ENCODE data around the gene KCNK5. TPM values are rescaled to one million over a fixed set of nuclear protein-coding genes. Genes with fewer than 3 reads are reported as not detected.

KCNK5 gene
- polyA plus RNA-seq, 3 donors, result 0.09 TPM; not detected in 2

- intact Hi-C loops (cut with micrococcal nuclease), result no loop called here
- H3K4me1 ChIP-seq (ENCODE audit: control insufficient read depth in 1 of 2, insufficient read depth in 2 of 2, low read length in 2 of 2), result no peaks in the 10 kb centered on the region
- 67% methylated on average over 3 of the region's 4 CpGs for WGBS (ENCODE audit: insufficient coverage)
- no peak overlapping the region for H3K4me3 ChIP-seq (replicated peaks in 1 of 3; ENCODE audit: low read depth in 2 of 3, low read length in 3 of 3)
- H3K27me3 Mint-ChIP-seq (ENCODE audit: low read depth in 3 of 3), result peaks cover 3 to 6% (median 4%) of the 10 kb centered on the region in 3 donors
- peaks cover 0 to 3% (median 0%) of the 10 kb centered on the region in 7 donors for H3K9me3 Mint-ChIP-seq
- H3K27ac ChIP-seq (ENCODE audit: low read depth in 1 of 2, low read length in 2 of 2), result no peak overlapping the region
- no peaks in the 10 kb centered on the region for H3K27me3 ChIP-seq (ENCODE audit: control insufficient read depth in 2 of 2, insufficient read depth in 2 of 2, low read length in 2 of 2)
- H3K4me2 ChIP-seq (replicated peaks; ENCODE audit: extremely low read depth, low read length, poor library complexity, severe bottlenecking), result no peak overlapping the region
- H3K9ac ChIP-seq (ENCODE audit: insufficient read depth, low read length, poor library complexity, severe bottlenecking), result no peak overlapping the region
- H3K4me3 Mint-ChIP-seq, result no peak overlapping the region
- no peaks in the 10 kb centered on the region for H3K4me1 Mint-ChIP-seq
- TF ChIP-seq CTCF (IDR thresholded peaks at IDR 0.05), result no peak
- no peak for DNase-seq
- H3K79me2 ChIP-seq (ENCODE audit: insufficient read depth, low read length), result no peaks in the 10 kb centered on the region
- H4K20me1 ChIP-seq (ENCODE audit: insufficient read depth, low read length), result no peaks in the 10 kb centered on the region
- no peaks in the 10 kb centered on the region for H3K36me3 ChIP-seq (replicated peaks in 1 of 2; ENCODE audit: control insufficient read depth in 1 of 2, insufficient read depth in 2 of 2, low read length in 2 of 2)
- no peaks in the 10 kb centered on the region for H3K9me3 ChIP-seq (replicated peaks in 1 of 2; ENCODE audit: control insufficient read depth in 1 of 2, insufficient read depth in 1 of 2, low read length in 2 of 2)
- H3K36me3 Mint-ChIP-seq, result no peaks in the 10 kb centered on the region
- H3K27ac Mint-ChIP-seq, result no peak overlapping the region
- no peak overlapping the region for H2AFZ ChIP-seq (ENCODE audit: insufficient read depth, low read depth, low read length, poor library complexity, severe bottlenecking)
Observed at GRCh38 chr6:39274471-39274870, 45.2 kb upstream of the KCNK5 start.

GRCh38 chr6:39273406-39273821 is 44.1 kb upstream of the KCNK5 start:
- Mint-ChIP-seq H3K27me3 (ENCODE audit: low read depth in 3 of 3) (peaks cover 3 to 4% (median 3%) of the 10 kb centered on the region in 3 donors), H3K4me3 (no peak overlapping the region), H3K9me3 (peaks cover 0 to 3% (median 0%) of the 10 kb centered on the region in 7 donors), H3K27ac (no peak overlapping the region), H3K36me3 (no peaks in the 10 kb centered on the region), H3K4me1 (no peaks in the 10 kb centered on the region)
- intact Hi-C loops (cut with micrococcal nuclease), result no loop called here
- no peak for TF ChIP-seq CTCF (IDR thresholded peaks at IDR 0.05)
- Histone ChIP-seq H3K9me3 (replicated peaks in 1 of 2; ENCODE audit: control insufficient read depth in 1 of 2, insufficient read depth in 1 of 2, low read length in 2 of 2) (no peaks in the 10 kb centered on the region), H3K79me2 (ENCODE audit: insufficient read depth, low read length) (no peaks in the 10 kb centered on the region), H3K9ac (ENCODE audit: insufficient read depth, low read length, poor library complexity, severe bottlenecking) (no peak overlapping the region), H3K27me3 (ENCODE audit: control insufficient read depth in 2 of 2, insufficient read depth in 2 of 2, low read length in 2 of 2) (no peaks in the 10 kb centered on the region), H3K4me2 (replicated peaks; ENCODE audit: extremely low read depth, low read length, poor library complexity, severe bottlenecking) (no peak overlapping the region), H2AFZ (ENCODE audit: insufficient read depth, low read depth, low read length, poor library complexity, severe bottlenecking) (no peak overlapping the region), H3K36me3 (replicated peaks in 1 of 2; ENCODE audit: control insufficient read depth in 1 of 2, insufficient read depth in 2 of 2, low read length in 2 of 2) (no peaks in the 10 kb centered on the region), H4K20me1 (ENCODE audit: insufficient read depth, low read length) (no peaks in the 10 kb centered on the region), H3K27ac (ENCODE audit: low read depth in 1 of 2, low read length in 2 of 2) (no peak overlapping the region), H3K4me1 (ENCODE audit: control insufficient read depth in 1 of 2, insufficient read depth in 2 of 2, low read length in 2 of 2) (no peaks in the 10 kb centered on the region), H3K4me3 (replicated peaks in 1 of 3; ENCODE audit: low read depth in 2 of 3, low read length in 3 of 3) (no peak overlapping the region)
- DNase-seq, result no peak
- 77% methylated on average over 6 of the region's 6 CpGs for WGBS (ENCODE audit: insufficient coverage)
